Tibial nerve (tissue), 4 donors: ENCODE measurements around the gene SH2B3. TPM values are rescaled to one million over a fixed set of nuclear protein-coding genes. Genes with fewer than 3 reads are reported as not detected.
"Not testable (repeated sequence)": the region's sequence is repeated elsewhere in the genome, so short reads cannot be mapped to it uniquely, and the experiment has no call there.

Experiments
- DNase-seq, 2 donors: peaks; one replicate each; pipeline ENCODE4 v3.0.0-alpha.2; 2019; ENCODE audit warnings: low spot score in 2 of 2
- H3K27ac ChIP-seq, 4 donors: fragments of 200-600 bp; sonication (generic) in 3 of 4; one replicate each; pipeline ENCODE4 v1.5.1; 2017 to 2019; ENCODE audit warnings: mild to moderate bottlenecking in 1 of 4
- H3K27me3 ChIP-seq, 2 donors: fragments of 200-600 bp; sonication (generic) in 1 of 2; one replicate each; pipeline versions ENCODE4 v1.5.1 to v1.6.0; 2017 to 2019
- H3K36me3 ChIP-seq, 3 donors: fragments of 200-600 bp; sonication (generic); one replicate each; pipeline ENCODE4 v1.5.1; 2018 to 2019
- H3K4me1 ChIP-seq, 4 donors: fragments of 200-600 bp; sonication (generic) in 3 of 4; one replicate each; pipeline ENCODE4 v1.5.1; 2017 to 2019
- H3K4me3 ChIP-seq, 4 donors: fragments of 200-600 bp; sonication (generic) in 3 of 4; one replicate each; pipeline ENCODE4 v1.5.1; 2017 to 2019; ENCODE audit warnings: mild to moderate bottlenecking in 1 of 4, moderate library complexity in 1 of 4
- H3K9me3 ChIP-seq, 4 donors: fragments of 200-600 bp; sonication (generic) in 3 of 4; one replicate each; pipeline ENCODE4 v1.5.1; 2017 to 2019
- EP300 ChIP-seq, 2 donors: sonication (generic); formaldehyde crosslinking; IDR thresholded peaks; one replicate each; pipeline ENCODE4 v1.6.1; 2017; ENCODE audit warnings: antibody characterized with exemption in 2 of 2, mild to moderate bottlenecking in 1 of 2
- POLR2A ChIP-seq, 2 donors: fragments of 450-650 bp; IDR thresholded peaks; one replicate each; pipeline ENCODE4 v1.6.1; 2017; ENCODE audit warnings: antibody characterized with exemption in 2 of 2, mild to moderate bottlenecking in 2 of 2, moderate library complexity in 2 of 2
- WGBS, 2 donors: methylation state at CpG; one replicate each; pipeline ENCODE4 v1.1.5; 2018; 5-methylcytosine and 5-hydroxymethylcytosine counted together
- total RNA-seq, 4 donors: library from RNA; depleted of rRNA; stranded (reverse); fragments of >200 nt; gene quantifications; one replicate each; pipeline ENCODE4 v1.1.0, GENCODE V29; 2016
- TF ChIP-seq, protein P1 (sequence below), 5 experiments: fragments of 200-600 bp in 3 of 5; fragments of 450-650 bp in 2 of 5; sonication (generic) in 3 of 5; IDR thresholded peaks; one replicate each; pipeline ENCODE4 v1.5.1; 2016 to 2019; ENCODE audit warnings: antibody characterized with exemption in 5 of 5, mild to moderate bottlenecking in 3 of 5, moderate library complexity in 2 of 5

Gene SH2B3
- total RNA-seq, 4 donors from 2014 or later: 21.4 to 79.8 (median 36.3) TPM

DNA sequence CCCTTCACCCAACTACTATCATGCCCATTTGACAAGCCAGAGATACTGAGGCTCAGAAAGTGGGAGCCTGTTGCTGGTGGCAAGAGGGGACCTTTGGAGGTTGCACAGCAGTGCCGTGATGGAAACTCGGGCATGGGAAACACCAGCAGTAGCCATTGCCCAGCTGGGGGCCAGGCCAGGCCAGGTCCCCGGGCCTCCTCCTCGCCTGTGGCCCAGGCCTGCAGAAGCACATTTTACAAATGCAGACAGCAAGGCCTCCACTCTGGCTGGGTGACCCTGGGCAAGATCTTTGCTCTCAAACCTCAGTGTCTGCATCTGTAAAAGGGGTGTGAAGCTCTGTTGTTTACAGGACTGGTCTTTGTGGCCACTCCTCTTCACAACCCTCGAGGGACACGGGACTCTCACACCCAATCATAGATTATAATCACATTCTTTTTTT lies 4.5 kb upstream of the SH2B3 start:
- DNase-seq: no peak
- Histone ChIP-seq H3K4me1 (peaks cover 0 to 33% (median 15%) of the 10 kb centered on the region in 4 donors), H3K4me3 (no peak overlapping the region), H3K27me3 (no peaks in the 10 kb centered on the region), H3K27ac (no peak overlapping the region), H3K36me3 (no peaks in the 10 kb centered on the region), H3K9me3 (no peaks in the 10 kb centered on the region)
- 87 to 93% methylated on average over 6 of the region's 6 CpGs for WGBS, 2 donors
- no peak for TF ChIP-seq POLR2A (IDR thresholded peaks at IDR 0.05)
- no peak for TF ChIP-seq EP300 (IDR thresholded peaks at IDR 0.05)
- TF ChIP-seq, protein P1, sequence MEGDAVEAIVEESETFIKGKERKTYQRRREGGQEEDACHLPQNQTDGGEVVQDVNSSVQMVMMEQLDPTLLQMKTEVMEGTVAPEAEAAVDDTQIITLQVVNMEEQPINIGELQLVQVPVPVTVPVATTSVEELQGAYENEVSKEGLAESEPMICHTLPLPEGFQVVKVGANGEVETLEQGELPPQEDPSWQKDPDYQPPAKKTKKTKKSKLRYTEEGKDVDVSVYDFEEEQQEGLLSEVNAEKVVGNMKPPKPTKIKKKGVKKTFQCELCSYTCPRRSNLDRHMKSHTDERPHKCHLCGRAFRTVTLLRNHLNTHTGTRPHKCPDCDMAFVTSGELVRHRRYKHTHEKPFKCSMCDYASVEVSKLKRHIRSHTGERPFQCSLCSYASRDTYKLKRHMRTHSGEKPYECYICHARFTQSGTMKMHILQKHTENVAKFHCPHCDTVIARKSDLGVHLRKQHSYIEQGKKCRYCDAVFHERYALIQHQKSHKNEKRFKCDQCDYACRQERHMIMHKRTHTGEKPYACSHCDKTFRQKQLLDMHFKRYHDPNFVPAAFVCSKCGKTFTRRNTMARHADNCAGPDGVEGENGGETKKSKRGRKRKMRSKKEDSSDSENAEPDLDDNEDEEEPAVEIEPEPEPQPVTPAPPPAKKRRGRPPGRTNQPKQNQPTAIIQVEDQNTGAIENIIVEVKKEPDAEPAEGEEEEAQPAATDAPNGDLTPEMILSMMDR (IDR thresholded peaks at IDR 0.05): no peak

GRCh38 chr12:111402490-111402824 lies 3.3 kb upstream of the SH2B3 start:
- H3K9me3 ChIP-seq, H3K27me3 ChIP-seq, H3K36me3 ChIP-seq, H3K4me3 ChIP-seq, DNase-seq: not testable (repeated sequence)
- peaks cover 0 to 37% (median 18%) of the 10 kb centered on the region in 4 donors for H3K4me1 ChIP-seq
- H3K27ac ChIP-seq: peak overlapping the region in 2 of 4 donors; percentile 89 to 90
- 88 to 90% methylated on average over 9 of the region's 9 CpGs for WGBS, 2 donors

DNA sequence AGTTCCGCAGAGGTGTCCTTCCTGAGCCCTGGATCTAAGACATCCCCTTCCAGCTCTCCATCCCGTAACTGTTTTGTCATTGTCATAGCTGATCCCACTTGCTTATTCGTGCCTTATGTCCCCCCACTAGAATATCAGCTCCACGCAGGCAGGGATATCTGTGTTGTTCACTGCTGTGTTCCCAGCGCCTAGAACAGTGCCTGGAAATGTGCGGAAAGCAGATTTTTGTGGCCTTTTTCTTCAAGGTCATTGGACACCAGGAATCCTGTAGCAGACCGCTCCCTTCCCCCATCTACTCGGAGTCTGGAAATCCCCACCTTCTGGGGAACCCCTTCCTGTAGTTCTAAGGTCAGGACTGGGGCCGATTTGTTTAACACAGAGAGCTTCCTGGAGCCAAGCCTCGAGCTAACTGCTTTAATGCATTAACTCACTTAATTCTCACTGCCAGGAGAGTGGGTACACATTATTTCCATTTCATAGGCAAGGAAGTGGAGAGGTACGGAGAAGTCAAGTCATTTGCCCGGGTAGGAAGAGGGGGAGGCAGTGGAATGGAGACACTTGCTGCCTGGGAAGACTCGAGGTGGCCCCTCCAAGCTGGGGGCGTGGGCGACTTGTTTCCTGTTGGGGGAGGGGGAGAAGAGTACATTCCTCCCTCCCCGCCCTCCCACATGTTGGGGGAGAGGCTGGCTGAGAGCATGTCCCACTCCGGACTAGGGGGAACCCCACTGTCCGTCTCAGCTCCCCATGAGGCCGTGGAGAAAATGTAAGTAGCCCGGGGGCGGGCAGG lies 1.2 kb upstream of the SH2B3 start:
- no peaks in the 10 kb centered on the region for H3K27me3 ChIP-seq
- H3K9me3 ChIP-seq: no peaks in the 10 kb centered on the region
- TF ChIP-seq EP300 (IDR thresholded peaks at IDR 0.05) (no peak), POLR2A (IDR thresholded peaks at IDR 0.05) (no peak)
- TF ChIP-seq, protein P1 (IDR thresholded peaks at IDR 0.05): no peak
- H3K36me3 ChIP-seq: no peaks in the 10 kb centered on the region
- H3K4me1 ChIP-seq: peaks cover 0 to 56% (median 35%) of the 10 kb centered on the region in 4 donors
- DNase-seq: no peak
- peak overlapping the region; percentile 55 to 98 (median 76) for H3K4me3 ChIP-seq
- 37 to 38% methylated on average over 21 of the region's 21 CpGs for WGBS, 2 donors
- H3K27ac ChIP-seq: peak overlapping the region; percentile 71 to 95 (median 90)

DNA sequence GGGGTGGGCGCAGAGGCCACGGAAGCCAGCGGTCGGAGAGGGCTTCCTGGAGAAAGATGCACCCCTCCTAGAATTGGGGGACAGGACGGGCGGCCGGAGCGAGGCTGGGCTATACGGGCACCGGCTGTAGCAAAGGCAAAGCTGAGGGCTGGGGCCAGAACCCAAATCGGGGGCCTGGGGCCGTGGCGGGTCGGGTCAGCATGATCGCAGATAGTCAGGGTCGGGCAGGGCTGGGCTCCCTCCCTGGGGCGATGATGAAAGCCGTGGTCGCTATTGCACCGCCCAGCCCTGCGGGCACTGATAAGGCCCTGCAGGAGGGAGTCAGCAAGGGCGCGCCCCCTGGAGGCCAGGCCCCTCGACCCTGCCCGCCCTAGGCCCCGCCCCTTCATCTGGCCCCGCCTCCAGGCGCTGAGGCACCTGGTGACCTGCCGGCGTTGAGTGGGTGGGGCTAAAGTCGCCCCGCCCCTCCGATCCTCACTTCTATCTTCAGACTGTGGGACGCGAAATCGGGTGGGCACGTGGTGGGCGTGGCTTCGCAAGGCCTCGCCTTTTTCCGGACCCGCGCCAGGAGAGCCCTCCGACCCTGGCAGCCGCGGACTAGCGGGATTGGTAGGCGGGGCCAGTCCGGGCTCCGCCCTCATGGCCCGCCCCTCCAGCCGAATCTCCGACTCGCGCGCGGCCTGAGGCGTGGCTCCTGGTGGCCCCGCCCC lies 419 bp upstream of the SH2B3 start:
- peak; percentile 86 to 88 for DNase-seq
- Histone ChIP-seq H3K27me3 (no peaks in the 10 kb centered on the region), H3K27ac (peak overlapping the region; percentile 71 to 95 (median 90)), H3K4me3 (peak overlapping the region; percentile 55 to 98 (median 76)), H3K36me3 (no peaks in the 10 kb centered on the region), H3K4me1 (peaks cover 0 to 64% (median 42%) of the 10 kb centered on the region in 4 donors), H3K9me3 (no peaks in the 10 kb centered on the region)
- TF ChIP-seq, protein P1 (IDR thresholded peaks at IDR 0.05): peak; percentile 39 to 62 (median 57)
- TF ChIP-seq EP300 (IDR thresholded peaks at IDR 0.05) (no peak), POLR2A (IDR thresholded peaks at IDR 0.05) (peak in 1 of 2 donors; percentile 11)
- WGBS, 2 donors: 2 to 4% methylated on average over 27 to 48 of the region's 59 CpGs

DNA sequence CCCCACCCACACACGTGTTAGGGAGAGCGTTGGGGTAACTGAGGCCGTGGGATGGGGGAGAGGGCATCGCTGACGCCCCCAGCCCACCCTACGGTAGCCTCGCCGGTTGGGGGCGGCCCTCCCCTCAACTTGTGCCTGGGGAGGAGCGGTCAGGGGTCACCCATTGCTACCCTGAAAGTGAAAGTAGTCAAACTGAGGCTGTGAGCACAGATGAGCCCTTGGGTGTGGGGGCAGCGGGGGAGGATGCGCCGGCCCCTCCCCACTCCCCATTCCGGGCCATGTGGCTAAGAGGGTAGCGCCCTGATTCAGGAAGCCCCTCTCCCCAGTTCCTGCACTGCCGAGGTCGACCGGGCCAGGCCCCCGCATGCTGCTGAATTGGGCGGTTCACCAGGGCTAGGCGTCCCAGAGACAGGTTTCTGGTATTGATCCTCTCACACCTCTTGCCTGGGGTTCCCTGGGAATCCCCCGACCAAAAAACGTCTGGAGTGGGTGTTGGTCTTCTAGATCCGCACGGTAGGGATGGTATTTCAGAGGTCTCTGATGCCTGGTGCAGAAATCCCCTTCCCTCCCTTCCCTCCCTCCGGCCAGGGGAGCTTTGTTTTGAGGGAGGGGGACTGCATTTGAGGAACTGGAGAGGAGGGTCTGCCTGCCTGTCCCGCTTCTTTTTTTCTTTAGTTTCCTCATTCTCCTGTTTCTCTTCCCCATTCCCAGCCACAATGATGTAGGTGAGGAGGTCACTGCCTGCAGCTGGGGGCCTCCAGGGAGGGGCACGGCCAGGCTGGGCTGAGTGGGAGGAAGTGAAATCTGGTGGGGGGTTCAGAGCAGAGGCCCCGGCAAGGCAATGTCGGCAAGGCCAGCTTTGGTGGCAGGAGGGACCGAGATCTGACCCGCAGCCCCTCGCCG lies 1.0 kb downstream of the SH2B3 start:
- TF ChIP-seq POLR2A (IDR thresholded peaks at IDR 0.05): peak in 1 of 2 donors; percentile 22
- TF ChIP-seq, protein P1 (IDR thresholded peaks at IDR 0.05): no peak
- TF ChIP-seq EP300 (IDR thresholded peaks at IDR 0.05): peak in 1 of 2 donors; percentile 69
- Histone ChIP-seq H3K4me3 (peak overlapping the region; percentile 64 to 98 (median 89)), H3K27me3 (no peaks in the 10 kb centered on the region), H3K4me1 (peaks cover 0 to 78% (median 57%) of the 10 kb centered on the region in 4 donors), H3K9me3 (no peaks in the 10 kb centered on the region), H3K27ac (peak overlapping the region; percentile 71 to 95 (median 92)), H3K36me3 (no peaks in the 10 kb centered on the region)
- DNase-seq: no peak
- 13 to 15% methylated on average over 22 to 24 of the region's 34 CpGs for WGBS, 2 donors
